NCI-H345 treated with DMSO at 0.1 percent for 48 hours (cell line): ENCODE measurements around the gene P2RX2.

ENCODE experiments used
- DNase-seq: peaks from one replicate; lab custom pipeline; 2025; ENCODE audit not compliant: unreplicated experiment; lab: John Stamatoyannopoulos, UW

P2RX2 gene

DNA sequence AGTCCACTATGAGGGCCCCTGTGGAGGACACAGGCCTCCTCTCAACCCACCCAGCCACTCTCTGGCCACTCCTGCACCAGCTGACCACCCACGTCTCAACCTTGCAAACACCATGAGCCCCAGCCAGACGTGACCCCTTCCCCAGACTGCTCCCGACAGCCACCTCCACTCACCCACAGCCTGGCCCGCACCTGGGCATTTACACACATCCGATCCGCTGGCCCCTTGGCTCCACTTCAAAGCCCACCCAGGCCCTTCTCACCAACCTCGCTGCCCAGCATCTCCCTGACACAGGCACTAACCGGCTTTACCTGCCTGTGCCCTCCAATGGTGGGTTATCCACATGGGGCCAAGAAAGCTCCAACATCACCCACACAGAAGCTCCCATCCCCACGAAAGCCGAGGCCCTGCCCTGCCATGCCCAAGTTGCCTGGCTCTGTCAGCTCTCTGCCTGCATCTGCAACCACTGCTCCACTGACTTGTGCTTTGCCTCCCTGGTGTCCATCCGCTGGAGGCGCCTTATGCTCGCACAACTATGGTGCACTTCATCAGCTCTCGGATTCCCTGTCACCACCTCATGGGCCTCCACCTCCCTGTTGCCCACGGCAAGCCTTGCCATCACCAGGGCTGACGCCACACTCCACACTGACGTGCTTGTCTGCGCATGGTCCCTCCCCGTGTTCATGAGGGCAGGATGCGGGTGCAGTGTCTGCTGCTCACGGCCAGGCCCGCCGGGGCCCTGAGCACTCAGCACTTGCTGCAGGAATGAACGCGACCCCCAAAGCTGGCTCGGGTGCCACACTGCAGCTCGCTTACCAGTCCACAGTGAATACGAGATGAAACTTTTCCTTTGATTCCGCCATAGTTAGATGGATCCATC is 16.7 kb downstream of the P2RX2 start:
- no peak for DNase-seq

DNA sequence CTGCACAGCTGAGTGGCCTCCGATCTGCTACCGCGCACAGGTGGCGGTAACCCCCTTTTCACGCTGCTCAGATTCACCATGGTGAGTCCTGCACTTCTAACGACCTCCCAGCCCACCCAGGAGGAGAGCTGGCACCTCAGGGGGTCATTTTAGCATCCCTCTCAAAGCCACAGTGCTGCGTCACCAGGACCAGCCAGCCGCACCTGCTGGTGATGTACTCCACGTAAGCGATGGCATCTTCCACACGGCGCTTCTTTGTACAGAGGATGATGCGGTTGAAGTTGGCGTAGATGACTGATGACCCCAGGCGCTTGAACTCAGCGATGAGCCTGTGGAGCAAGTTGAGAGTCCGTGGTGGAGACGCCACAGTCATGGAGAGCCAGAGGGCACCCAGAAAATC is 19.2 kb downstream of the P2RX2 start:
- no peak for DNase-seq

DNA sequence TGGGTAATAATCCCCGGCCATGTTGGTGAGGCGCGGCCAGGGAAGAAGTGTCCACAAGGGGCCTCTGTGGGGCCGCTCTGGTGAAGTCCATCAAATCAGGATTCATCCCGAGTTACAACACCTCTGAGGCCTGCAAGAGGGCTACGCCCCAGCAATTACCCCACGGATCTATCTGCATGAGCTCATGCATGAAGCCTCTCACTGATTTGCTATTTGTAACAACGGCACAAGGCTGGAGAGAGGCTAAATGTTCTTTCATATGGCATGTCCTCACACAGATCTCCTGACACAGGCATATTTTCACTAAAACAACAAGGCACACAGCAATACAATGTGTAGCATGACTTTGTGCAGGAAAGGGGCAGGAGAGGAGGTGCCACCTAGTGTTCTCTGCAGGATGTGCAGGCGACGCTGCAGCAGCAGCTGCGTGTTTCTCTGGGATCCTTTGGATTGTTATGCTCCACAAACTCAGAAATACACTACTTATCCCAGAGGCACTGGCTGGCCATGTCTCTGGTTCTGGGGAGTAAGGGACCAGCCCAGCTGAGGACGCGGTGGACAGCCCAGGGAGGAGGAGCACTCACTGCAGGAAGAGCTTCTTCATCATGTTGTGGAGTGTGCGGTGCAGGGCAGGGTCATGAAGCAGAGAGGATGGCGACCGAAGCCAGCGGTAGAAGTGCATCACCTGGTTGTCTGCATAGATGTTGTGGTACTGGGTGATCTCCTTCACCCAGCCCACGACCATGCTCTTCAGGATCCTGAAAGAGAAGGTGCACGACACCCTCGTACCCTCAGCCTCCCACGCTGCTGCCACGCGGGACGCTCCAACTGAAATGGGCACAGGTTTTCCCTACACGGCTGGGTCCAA is 20.2 kb downstream of the P2RX2 start:
- no peak for DNase-seq

DNA sequence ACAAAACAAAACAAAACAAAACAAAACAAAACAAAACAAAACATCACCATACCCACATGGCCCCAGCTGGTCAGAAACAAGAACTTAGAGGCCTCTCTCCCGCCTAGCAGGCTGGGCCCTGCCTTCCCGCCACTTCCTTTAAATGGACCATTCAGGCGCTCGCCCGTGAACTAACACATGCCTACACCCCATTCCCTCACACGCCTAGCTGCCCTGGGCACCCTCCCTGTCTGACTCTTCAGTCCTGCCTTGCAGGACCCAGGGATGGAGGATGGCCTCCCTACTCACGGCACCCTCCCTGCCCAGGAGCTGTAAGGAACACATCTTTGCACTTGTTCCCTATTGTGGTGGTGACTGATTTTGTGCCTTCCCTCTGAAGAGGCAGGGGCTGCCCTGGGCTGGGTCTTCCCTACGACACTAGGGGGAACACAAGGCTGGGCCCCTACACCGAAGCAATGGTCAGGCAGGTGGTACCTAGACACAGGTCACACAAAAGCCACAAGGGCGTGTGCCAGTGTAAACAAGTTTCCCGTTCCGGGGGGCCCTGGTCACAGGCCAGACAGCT is 21.5 kb downstream of the P2RX2 start:
- no peak for DNase-seq

DNA sequence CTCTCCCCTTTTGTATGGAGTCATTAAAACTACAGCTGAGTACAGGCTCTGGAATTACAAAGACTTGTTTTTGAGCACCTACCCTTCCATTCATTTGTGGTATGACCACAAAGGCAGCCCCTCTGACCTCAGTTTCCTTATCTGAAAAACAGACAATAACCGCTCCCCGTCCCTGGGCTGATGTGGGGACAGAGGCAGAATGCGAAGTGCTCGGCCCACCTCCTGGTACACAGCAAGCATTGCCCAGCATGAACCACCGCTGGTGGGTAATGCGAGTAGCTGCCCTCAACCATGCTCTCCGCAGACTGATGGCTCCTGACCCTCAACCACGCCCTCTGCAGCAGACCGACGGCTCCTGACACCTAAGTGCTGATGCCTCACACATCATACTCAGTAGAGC is 22.4 kb downstream of the P2RX2 start:
- no peak for DNase-seq

DNA sequence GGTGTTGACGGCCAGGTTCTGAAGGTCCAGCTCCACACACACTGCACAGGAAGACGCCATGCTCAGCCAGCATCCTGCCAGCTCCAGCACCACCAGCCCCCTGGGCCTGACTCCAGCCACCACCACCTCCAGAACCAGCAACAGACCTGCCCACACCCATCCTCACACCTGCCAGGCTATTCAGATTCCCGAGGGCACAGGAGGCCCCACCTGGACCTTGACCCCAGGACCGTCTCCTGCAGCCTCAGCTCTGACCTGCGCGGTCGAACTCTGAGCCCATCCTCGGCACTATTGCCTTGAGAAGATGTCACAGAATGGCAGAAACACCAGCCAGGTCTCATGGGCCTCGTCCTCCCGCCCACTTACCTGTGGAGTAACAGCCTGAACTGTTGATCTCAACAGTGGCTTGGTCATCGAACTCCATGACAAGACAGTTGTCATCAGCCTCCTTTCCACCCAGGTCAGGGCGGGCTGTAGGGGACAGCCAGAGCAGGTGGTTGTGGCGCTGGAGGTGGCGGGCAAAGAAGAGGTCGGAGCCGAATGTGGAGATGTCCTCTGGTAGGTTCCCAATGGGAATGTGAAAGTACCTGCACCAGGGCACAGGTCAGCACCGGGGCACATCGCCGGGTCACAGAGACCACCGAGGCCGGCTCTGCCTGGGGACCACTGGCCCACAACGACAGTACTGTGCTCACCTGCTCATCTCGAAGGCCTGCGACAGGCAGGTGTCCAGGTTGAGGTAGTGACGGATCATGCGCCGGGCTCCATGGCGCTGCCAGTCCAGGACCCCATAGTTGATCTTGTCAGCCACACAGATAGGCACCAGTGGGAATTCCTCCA is 23.5 kb downstream of the P2RX2 start:
- no peak for DNase-seq

DNA sequence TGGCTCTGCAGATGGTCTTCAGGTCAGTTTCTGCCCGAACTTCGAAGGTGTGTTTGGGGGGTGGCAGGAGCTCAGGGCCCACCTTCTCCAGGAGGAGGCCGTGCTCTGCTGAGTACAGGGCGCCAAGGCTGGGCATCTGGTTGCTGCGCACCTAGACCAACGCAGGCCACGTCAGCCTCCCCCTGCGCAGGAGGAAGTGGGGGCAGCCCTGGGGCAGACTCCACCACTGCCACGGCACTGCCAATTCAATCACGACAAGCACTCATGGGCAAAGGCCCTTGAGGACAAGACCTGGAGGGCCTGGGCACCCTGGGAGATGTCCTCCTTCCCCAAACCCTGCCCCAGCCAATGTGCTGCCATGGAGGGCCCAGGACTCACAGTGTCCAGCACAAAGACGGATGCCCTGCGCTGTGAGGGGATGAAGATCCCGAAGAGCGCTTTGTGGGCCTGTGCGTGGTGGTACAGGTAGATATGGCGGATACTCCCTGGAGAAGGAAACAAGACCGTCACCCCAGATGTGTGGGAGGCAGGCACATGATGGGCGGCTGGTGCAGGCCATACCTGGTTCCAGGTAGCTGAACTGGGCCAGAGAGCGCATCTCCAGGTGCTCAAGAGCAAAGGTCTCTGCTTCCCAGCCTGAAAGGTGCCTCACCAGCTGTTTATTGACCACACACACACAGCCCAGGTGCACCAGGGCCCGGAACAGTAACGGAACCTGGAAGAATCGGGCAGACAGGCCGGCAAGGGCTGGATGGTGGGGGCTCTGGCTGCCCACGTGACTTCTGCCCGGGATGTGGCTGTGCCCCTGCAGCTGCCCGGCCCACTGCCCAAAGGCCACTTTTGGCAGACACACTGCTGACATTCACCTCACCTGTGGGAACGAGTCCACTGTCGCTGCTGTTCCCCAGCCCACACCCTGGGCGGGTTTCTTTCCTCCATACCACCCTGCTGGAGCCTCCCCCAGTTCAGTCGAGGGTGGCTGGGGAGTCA is 24.6 kb downstream of the P2RX2 start:
- DNase-seq, result no peak

DNA sequence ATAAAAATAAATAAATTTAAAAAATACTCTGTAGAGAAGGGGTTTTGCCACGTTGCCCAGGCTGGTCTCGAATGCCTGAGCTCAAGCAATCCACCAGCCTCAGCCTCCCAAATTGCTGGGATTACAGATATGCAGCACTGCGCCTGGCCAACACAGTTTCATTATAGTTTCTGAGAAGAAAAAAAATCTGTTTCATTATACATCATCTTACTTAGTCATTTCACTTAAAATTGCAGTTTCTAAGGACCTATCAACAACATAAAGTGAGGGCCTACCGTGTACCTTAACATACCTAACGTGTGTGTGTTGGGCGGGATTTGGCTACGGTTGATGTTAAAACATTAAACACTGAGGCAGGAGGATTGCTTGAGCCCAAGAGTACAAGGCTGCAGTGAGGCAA is 28.3 kb downstream of the P2RX2 start:
- no peak for DNase-seq

DNA sequence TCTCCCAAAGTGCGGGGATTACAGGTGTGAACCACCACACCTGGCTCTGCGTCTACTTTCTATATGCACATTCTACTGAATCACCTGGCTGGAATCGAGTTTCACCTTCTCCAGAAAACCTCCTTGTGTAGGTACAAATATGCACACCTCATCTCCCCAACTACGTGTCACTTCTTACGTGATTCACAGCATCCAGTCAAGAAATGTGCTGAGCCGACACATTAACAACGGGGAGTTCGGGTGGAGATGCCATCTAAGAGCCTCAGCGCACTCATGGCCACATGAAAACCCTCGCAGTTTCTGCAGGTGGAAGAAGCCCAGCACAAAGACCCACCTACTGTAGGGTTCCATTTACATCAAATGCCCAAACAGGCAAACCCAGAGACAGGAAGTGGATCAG is 29.3 kb downstream of the P2RX2 start:
- no peak for DNase-seq

DNA sequence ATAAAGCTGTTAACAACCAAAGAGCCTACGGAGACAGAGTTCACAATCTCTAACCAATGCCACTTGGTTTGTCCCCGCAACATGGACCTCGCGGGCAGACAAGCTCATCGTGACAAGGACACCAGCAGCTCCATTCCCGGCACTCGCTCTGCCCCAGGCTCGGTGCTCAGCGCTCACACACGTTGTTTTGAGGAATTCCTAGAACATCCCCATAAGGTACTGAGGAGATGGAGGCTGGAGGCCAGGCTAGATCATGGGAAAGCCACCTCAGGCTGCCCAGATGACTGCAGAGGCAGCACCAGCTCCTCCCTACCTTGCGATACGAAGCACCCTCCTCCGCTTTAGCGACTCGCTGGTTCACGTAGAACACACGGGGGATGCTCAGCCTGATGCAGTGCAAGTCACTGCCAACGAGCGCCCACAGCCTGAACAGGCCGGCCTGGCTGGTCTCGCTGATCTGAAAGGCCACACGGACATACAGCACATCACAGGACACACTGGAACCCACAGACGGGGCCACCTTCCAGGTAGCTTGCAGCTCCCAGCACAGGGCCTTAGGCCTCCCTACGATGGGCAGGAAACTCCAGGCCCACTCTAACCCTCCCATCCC is 30.1 kb downstream of the P2RX2 start:
- DNase-seq, result no peak

DNA sequence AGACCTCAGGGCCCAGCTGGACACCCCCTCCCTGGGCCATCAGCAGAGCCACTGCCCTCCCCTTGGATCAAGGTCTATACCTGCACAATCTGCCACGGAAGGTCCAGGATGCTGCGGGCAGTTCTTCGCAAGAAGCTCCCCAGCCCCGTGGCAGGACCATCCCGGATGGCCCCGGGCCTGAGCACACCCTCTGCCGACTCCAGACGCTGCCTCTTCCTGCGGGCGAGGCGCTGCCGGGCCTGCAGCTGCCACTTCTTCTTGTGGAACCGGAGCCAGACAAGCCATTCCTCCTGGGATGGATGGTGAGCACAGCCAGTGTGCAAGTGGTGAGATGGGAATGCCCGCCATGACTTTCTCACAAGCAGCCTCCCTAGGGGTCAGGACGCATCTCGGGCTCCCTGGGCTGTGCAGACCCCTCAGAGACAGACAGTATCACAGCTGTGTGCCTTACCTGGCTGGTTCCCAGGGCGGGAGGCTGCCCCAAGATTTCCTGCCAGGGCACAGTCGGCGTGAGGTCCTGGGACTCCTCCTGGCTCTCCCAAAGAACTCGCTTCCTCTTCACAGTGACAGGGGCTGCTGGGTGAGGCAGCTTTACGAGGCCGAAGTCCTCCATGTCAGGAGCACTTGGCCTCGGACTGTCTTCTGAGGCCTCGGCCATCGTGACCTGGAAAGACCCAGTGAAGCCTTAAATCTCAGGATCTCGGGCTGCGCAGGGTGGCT is 30.8 kb downstream of the P2RX2 start:
- DNase-seq, result no peak

DNA sequence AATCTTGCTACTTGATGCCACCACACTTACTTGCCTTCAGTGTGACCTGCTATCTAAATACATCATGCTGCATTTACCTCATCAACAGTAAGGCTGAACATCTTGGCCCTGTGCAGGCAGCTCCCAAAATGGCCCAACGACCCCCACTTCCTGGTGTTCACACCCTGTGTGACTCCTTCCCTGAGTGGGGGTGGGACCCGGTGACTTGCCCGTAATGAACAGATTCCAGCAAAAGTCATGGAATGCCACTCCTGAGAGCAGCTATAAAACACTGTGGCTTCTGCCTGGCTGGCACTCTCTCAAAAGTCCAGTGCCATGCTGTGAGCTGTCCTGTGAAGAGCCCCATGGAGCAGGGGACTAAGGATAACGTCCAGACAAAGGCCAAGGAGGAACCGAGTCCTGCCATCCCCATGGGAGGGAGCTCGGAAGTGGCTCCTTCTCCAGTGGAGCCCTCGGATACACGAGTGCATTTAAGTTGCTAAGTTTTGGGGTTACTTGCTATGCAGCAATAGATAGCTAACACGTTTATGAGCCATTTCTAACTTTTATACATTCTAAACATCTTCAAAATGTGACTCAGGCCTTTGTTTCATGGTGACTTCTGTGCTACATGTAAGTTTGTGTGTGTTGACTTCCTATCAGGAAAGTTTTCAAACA is 33.0 kb downstream of the P2RX2 start:
- peak; percentile 100 for DNase-seq

DNA sequence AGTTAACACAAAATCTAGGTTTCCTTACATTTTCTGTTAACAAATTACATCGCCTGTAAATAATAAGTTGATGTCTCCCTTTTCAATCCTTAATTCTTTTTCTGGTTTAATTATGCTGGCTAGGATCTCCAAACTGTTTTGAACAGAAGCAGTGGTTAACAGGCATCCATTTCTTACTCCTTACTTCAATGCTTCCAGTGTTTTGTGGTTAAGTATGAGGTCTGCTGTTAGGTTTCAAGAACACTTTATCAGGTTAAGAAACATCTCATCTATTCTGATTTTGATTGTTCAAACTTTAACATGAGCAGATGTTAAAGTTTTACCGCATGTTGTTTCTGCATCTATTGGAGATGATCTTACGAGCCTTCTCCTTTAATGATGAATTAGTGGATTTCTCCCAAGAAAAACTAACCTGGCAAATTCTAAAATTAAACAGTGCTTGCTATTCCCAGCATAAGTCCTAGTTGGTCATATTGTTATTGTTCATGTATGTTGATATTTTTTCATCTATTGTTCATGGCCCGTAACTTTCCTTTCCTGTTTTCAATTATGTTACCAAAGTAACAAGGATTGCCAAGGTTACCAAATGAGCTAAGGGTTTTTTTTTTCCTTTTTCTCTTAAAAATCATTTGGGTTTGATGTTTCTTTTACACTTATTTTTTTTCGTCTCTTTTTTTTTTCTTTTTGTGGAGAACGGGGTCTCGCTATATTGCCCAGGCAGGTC is 35.2 kb downstream of the P2RX2 start:
- no peak for DNase-seq

DNA sequence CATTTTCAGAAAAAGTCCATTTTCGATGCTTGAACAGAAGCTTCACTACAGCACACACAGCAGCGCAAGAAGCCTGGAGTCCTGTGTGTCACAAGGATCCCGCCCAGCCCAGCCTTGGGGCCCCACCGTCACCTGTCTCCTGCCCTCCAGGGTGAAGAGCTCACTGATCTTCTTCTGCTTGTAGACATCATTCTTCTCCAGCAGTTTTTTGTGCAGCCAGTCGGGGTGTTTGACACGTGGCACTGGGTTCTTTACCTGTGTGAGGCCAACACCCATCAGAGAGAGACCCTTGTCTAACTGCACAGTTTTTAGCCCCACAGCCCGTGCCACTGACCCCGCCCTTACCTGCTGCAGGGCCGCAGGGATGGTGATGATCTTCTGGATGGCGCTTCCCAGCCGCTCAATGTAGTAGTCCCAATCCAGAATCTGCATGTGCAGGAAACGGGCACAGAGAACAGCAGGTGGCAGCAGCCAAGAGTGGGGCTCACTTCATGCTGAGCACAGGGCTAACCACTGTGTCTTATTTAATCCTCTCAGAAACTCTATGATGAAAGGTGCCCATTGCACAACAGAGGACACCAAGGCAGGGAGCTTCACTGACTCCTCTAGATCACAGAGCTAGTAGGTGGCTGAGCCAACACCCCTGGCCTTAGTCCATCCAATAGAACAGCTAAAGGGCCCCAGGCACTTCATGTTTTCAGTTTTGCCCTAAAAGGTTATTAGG is 38.6 kb downstream of the P2RX2 start:
- DNase-seq, result no peak

DNA sequence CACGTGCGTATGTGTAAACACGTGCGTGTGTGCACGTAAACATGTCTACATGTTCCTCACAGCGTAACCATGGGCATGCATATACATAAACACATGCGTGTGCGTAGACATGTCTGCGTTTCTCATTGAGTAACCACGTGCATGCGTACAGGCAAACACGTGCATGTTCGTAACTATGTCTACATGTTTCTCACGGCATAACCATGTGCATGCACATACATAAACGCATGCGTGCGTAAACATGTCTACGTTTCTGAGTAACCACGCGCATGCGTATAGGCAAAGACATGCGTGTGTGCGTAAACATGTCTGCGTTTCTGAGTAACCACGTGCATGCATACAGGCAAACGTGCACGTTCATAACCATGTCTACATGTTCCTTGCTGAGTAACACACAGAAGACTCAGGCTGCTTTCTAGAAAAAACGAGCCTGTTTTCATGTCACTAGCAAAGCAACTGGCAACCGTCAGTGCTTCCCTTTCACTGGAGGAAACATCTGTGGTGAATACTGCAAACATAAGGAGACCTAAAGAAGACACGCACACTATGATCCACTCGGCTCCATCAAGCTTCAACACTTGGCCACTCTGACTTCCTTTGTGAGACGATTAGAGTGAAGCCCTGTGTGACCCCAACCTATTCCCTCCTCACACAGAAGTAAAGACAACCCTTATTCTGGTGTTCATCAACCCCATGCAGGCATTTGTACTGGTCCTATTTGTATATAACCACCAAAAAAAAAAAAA is 39.7 kb downstream of the P2RX2 start:
- no peak for DNase-seq

DNA sequence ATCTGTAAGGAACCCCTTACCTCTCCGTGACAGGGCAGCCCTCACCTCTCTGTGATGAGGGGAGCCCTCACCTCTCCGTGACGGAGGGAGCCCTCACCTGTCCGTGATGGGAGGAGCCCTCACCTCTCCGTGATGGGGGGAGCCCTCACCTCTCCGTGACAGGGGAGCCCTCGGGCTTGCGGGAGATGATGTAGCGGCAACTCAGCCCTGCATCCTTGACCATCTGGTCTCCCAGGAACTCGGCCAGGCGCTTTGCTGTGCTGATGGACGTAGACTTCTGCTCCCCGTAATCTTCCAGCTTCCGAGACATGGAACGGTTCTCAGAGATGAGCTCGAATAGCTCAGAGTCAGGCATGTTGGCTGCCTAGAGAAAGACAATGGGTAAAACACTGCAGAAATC is 40.6 kb downstream of the P2RX2 start:
- DNase-seq, result no peak
